Measurements from ENCODE around the gene GALNT10. TPM values are rescaled to one million over a fixed set of nuclear protein-coding genes. Genes with fewer than 3 reads are reported as not detected.
A peak's percentile ranks its signal among the peaks of the same experiment; 100 is the strongest.

GALNT10 gene
- total and polyA plus RNA-seq, 8 donors = 5.3 to 76.4 (median 27.4) TPM

DNA sequence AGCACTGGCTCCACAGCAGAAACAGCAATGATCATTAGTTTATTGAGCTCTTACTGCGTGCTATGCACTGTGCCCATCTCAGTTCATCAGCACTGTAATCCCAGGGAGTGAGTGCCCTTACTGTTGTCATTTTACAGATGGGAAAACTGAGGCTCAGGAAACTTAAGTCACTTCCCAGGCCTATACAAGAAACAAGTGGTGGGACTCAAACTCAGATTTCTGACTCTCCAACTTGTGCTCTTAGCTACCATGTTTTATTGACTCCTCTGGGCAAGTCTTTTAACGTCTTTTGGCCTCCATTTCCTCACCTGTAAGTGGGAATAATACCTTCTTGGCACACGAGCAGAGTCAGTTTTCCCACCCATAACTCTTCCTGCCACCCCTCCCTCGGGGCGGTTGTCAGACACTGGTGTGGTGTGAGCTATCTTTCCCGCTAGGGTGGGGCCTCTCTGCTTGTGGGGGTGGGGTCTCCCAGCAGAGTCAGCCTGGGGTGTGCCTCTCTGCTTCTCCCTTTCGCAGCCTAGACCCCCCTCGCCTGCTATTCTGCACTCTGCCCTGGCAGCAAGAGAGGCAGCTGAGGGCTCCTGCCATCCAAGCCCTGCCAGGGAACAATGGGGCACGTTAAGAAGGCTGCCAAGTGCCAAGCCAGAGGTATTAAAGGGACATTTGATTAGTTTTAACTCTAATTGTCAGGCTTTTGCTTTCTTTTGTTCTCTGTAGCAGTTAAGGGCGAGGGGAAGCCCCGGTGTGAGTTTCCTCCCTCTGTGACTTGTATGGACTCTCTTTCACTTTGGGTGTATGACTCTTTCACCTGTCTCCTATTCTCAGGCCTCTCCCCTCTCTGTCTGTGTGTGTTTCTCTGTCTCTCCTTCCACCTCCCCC lies 12.1 kb downstream of the GALNT10 start:
- Histone ChIP-seq H3K36me3 (peaks cover 0 to 8% (median 2%) of the 10 kb centered on the region in 4 donors), H3K27ac (peak overlapping the region in 4 of 5 donors; percentile 50 to 81 (median 58)), H3K9me3 (no peaks in the 10 kb centered on the region), H3K27me3 (no peaks in the 10 kb centered on the region), H3K4me3 (no peak overlapping the region), H3K4me1 (peaks cover 32 to 76% (median 53%) of the 10 kb centered on the region in 4 donors)
- 22 to 37% (median 27%) methylated on average over 11 of the region's 11 CpGs for WGBS, 5 donors
- intact Hi-C loops (cut with DNase I; ENCODE audit: low total_unique reads) = no loop called here
- DNase-seq = peak; percentile 46 to 53
- TF ChIP-seq, protein P1, sequence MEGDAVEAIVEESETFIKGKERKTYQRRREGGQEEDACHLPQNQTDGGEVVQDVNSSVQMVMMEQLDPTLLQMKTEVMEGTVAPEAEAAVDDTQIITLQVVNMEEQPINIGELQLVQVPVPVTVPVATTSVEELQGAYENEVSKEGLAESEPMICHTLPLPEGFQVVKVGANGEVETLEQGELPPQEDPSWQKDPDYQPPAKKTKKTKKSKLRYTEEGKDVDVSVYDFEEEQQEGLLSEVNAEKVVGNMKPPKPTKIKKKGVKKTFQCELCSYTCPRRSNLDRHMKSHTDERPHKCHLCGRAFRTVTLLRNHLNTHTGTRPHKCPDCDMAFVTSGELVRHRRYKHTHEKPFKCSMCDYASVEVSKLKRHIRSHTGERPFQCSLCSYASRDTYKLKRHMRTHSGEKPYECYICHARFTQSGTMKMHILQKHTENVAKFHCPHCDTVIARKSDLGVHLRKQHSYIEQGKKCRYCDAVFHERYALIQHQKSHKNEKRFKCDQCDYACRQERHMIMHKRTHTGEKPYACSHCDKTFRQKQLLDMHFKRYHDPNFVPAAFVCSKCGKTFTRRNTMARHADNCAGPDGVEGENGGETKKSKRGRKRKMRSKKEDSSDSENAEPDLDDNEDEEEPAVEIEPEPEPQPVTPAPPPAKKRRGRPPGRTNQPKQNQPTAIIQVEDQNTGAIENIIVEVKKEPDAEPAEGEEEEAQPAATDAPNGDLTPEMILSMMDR (IDR thresholded peaks at IDR 0.05) = no peak
- TF ChIP-seq POLR2AphosphoS5 (IDR thresholded peaks at IDR 0.05) (no peak), EP300 (IDR thresholded peaks at IDR 0.05) (no peak), POLR2A (IDR thresholded peaks at IDR 0.05) (no peak)

- intact Hi-C loops (cut with DNase I; ENCODE audit: low total_unique reads) = no loop called here
- H3K9me3 ChIP-seq = no peaks in the 10 kb centered on the region
- no peak overlapping the region for H3K4me3 ChIP-seq
Measured at GRCh38 chr5:154203798-154204578, 13.5 kb downstream of the GALNT10 start.

GRCh38 chr5:154205441-154206117 lies 15.0 kb downstream of the GALNT10 start:
- DNase-seq = no peak
- Histone ChIP-seq H3K27ac (peak overlapping the region in 4 of 5 donors; percentile 10 to 81 (median 18)), H3K9me3 (no peaks in the 10 kb centered on the region), H3K36me3 (peaks cover 0 to 12% (median 9%) of the 10 kb centered on the region in 4 donors), H3K27me3 (no peaks in the 10 kb centered on the region), H3K4me3 (no peak overlapping the region), H3K4me1 (peaks cover 5 to 48% (median 32%) of the 10 kb centered on the region in 4 donors)
- WGBS, 5 donors = 83 to 93% (median 93%) methylated on average over 6 of the region's 6 CpGs
- TF ChIP-seq EP300 (IDR thresholded peaks at IDR 0.05) = no peak
- no peak for TF ChIP-seq POLR2A (IDR thresholded peaks at IDR 0.05)
- TF ChIP-seq, protein P1 (IDR thresholded peaks at IDR 0.05) = no peak
- no peak for TF ChIP-seq POLR2AphosphoS5 (IDR thresholded peaks at IDR 0.05)
- intact Hi-C loops (cut with DNase I; ENCODE audit: low total_unique reads) = no loop called here

More at GRCh38 chr5:154203798-154204578, 13.5 kb downstream of the GALNT10 start:
- Histone ChIP-seq H3K4me1 (peaks cover 18 to 63% (median 43%) of the 10 kb centered on the region in 4 donors), H3K27me3 (no peaks in the 10 kb centered on the region), H3K27ac (peak overlapping the region in 3 of 5 donors; percentile 14 to 81 (median 23)), H3K36me3 (peaks cover 0 to 11% (median 5%) of the 10 kb centered on the region in 4 donors)
- no peak for DNase-seq
- 57 to 75% (median 72%) methylated on average over 4 of the region's 4 CpGs for WGBS, 5 donors
- TF ChIP-seq POLR2A (IDR thresholded peaks at IDR 0.05) = no peak
- no peak for TF ChIP-seq POLR2AphosphoS5 (IDR thresholded peaks at IDR 0.05)
- TF ChIP-seq, protein P1 (IDR thresholded peaks at IDR 0.05) = no peak
- no peak for TF ChIP-seq EP300 (IDR thresholded peaks at IDR 0.05)

- H3K36me3 ChIP-seq = peaks cover 0 to 13% (median 10%) of the 10 kb centered on the region in 4 donors
- 78 to 90% (median 86%) methylated on average over 6 of the region's 6 CpGs for WGBS, 5 donors
- no peak overlapping the region for H3K4me3 ChIP-seq
- peaks cover 5 to 47% (median 30%) of the 10 kb centered on the region in 4 donors for H3K4me1 ChIP-seq
- peak overlapping the region in 4 of 5 donors; percentile 10 to 81 (median 18) for H3K27ac ChIP-seq
- intact Hi-C loops (cut with DNase I; ENCODE audit: low total_unique reads) = no loop called here
- no peaks in the 10 kb centered on the region for H3K9me3 ChIP-seq
- DNase-seq = no peak
- peak in 1 of 3 donors; percentile 83 for TF ChIP-seq POLR2AphosphoS5 (IDR thresholded peaks at IDR 0.05)
- no peak for TF ChIP-seq POLR2A (IDR thresholded peaks at IDR 0.05)
- no peak for TF ChIP-seq EP300 (IDR thresholded peaks at IDR 0.05)
- TF ChIP-seq, protein P1 (IDR thresholded peaks at IDR 0.05) = no peak
- no peaks in the 10 kb centered on the region for H3K27me3 ChIP-seq
Measured at GRCh38 chr5:154206311-154206710, 15.8 kb downstream of the GALNT10 start.

All from stomach (tissue), 9 donors.